ENCODE measurements around the gene ILDR2.
A peak's percentile ranks its signal among the peaks of the same experiment; 100 is the strongest.

The ILDR2 gene, protein sequence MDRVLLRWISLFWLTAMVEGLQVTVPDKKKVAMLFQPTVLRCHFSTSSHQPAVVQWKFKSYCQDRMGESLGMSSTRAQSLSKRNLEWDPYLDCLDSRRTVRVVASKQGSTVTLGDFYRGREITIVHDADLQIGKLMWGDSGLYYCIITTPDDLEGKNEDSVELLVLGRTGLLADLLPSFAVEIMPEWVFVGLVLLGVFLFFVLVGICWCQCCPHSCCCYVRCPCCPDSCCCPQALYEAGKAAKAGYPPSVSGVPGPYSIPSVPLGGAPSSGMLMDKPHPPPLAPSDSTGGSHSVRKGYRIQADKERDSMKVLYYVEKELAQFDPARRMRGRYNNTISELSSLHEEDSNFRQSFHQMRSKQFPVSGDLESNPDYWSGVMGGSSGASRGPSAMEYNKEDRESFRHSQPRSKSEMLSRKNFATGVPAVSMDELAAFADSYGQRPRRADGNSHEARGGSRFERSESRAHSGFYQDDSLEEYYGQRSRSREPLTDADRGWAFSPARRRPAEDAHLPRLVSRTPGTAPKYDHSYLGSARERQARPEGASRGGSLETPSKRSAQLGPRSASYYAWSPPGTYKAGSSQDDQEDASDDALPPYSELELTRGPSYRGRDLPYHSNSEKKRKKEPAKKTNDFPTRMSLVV

DNA sequence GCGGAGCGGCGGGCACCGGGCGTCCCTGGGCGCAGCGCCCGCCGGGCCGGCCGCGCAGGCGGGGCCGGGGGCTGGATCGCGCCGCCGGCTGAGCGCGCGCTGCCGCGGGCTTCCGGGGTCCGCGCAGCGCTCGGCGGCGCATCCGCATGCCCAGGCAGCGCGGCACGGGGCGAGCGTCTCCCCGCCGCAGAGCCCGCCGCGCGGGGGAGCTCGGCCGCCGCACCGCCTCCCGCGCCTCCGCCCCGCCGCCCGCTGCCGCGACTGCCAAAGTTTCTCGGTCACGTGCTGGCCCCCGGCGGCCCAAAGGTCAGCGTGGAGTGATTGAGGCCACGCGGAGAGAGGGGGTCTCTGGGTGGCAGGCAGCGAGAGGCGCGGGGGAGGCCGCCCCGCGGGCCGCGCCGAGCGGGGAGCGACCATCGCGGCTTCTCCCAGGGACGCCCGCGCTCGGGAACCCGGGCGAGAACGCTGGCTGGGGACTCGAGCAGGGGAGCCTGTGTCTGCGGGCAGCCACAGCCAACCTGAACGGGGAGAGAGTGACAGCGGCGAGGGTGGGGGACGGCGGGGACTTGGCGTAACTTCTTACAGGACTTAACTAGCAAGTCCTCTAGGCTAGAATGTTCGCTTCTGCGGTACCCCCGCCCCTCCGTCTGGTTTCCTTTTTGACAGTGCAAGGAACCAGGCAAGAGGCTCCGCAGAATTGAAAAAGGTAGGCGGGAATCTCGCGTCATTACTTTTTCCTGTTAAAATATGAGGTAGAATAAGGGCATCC lies at the start of gene ILDR2:
ILDR2 (minus strand) TSS at position 180 of the 769 bp plus-strand sequence. CDS start 272 bp downstream, outside the sequence.
- TF ChIP-seq, protein P1, sequence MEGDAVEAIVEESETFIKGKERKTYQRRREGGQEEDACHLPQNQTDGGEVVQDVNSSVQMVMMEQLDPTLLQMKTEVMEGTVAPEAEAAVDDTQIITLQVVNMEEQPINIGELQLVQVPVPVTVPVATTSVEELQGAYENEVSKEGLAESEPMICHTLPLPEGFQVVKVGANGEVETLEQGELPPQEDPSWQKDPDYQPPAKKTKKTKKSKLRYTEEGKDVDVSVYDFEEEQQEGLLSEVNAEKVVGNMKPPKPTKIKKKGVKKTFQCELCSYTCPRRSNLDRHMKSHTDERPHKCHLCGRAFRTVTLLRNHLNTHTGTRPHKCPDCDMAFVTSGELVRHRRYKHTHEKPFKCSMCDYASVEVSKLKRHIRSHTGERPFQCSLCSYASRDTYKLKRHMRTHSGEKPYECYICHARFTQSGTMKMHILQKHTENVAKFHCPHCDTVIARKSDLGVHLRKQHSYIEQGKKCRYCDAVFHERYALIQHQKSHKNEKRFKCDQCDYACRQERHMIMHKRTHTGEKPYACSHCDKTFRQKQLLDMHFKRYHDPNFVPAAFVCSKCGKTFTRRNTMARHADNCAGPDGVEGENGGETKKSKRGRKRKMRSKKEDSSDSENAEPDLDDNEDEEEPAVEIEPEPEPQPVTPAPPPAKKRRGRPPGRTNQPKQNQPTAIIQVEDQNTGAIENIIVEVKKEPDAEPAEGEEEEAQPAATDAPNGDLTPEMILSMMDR (IDR thresholded peaks at IDR 0.05; ENCODE audit: insufficient read depth, low read depth, low read length, missing control alignments): peak; percentile 11
- peak within 1 kb of the TSS; percentile 79 for H3K4me3 ChIP-seq (ENCODE audit: low read depth, low read length)
- DNase-seq (ENCODE audit: low read depth): peak; percentile 72

DNA sequence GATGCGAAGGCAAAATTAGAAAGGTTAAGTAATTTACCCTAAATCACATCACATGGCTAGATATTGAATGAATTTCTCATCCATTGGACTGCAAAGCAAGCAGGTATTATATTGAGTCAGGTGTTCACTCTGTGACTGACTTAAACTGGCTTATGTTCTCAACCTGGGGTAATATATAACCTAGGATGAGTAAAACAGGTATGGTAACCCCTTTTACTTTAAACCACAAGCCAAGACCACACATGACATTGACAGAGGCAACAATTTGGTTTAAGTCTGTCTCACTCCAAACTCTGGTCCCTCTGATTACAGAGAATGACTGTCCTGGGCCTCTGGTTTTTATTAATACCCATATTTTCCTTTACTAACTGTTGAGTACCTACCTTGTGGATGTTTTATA lies 47.0 kb upstream of the ILDR2 start:
- TF ChIP-seq, protein P1 (IDR thresholded peaks at IDR 0.05; ENCODE audit: insufficient read depth, low read depth, low read length, missing control alignments): no peak
- no peak overlapping the region for H3K4me3 ChIP-seq (ENCODE audit: low read depth, low read length)
- DNase-seq (ENCODE audit: low read depth): no peak

DNA sequence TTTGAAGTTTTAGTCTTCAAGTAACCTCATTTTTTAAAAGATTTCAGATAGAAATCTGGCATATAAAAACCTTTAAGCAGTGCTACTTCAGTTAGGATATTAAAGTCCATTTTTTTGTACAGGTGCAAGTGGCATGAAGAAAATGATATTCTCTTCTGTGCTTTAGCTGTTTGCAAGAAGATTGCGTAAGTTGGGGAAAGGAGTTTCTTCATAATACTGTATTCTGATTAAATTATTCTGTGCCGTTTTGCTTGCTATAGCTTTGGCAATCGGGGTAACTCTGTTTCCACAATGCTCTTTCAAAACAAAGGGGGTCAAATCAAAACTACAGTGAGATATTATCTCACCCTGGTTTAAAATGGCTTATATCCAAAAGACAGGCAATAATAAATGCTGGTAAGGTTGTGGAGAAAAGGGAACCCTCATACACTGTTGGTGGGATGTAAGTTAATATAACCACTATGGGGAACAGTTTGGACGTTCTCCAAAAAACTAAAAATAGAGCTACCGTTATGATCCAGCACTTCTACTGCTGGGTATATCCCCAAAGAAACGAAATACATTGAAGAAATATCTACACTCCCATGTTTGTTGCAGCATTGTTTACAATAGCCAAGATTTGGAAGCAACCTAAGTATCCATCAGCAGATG lies 40.9 kb upstream of the ILDR2 start:
- H3K4me3 ChIP-seq (ENCODE audit: low read depth, low read length): no peak overlapping the region
- TF ChIP-seq, protein P1 (IDR thresholded peaks at IDR 0.05; ENCODE audit: insufficient read depth, low read depth, low read length, missing control alignments): no peak
- no peak for DNase-seq (ENCODE audit: low read depth)

DNA sequence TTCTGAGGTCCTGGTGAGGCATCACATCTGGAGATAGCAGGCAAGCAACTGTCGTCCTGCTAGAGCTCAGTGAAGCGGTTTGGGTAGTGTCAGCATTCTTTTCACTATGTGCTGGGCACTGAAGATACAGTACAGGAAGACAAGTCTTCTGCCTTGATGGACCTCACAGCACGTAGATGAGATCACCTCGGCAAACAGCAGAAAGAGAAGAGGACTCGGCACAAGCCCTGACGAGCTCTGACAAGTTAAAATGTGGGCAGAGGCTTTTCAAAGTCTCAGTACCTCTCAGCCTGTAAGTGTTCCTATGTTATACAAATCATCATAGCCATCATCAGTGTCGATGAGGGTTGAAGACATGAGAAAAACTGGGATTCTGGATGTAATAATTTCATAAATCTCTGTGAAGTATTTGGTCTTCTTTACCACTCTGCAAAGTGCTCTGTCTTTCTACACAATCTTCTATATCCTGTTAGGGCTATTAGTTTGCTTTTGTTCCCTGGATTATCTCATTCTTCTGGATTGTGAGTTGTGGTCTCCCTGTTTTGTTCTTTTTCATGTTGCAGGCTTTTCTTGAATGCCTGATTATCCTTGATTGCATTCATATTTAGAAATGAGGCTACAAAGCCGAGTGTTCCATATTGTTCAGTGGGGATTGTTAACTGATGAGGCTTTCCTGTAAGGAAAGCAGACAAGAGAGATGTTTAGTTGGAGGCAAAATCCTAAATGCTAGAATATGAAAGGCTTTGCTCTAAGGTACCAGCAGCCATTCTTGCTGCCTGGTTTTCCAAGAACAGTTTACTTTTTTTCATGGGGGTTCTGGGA lies 38.0 kb upstream of the ILDR2 start:
- TF ChIP-seq, protein P1 (IDR thresholded peaks at IDR 0.05; ENCODE audit: insufficient read depth, low read depth, low read length, missing control alignments): no peak
- no peak overlapping the region for H3K4me3 ChIP-seq (ENCODE audit: low read depth, low read length)
- DNase-seq (ENCODE audit: low read depth): no peak

DNA sequence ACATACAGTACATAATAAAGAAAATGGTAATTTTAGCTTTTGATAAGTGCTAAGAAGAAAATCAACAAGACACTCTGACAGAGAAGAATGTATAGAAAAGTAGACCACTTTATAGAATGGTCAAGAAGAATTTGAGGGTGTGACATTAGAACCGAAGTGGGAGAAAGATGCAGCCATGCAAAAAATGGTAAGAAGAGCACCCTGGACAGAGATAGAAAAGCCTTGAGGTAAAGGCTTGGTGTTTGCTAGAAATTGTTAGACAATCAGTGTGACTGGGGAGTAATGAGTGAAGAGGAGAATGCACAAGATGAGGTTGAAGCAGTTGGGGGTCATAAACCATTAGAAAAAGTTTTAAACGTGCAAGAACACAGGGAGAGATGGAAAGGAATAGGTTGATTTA lies 37.2 kb upstream of the ILDR2 start:
- no peak overlapping the region for H3K4me3 ChIP-seq (ENCODE audit: low read depth, low read length)
- TF ChIP-seq, protein P1 (IDR thresholded peaks at IDR 0.05; ENCODE audit: insufficient read depth, low read depth, low read length, missing control alignments): no peak

More for the DNA sequence above, 37.2 kb upstream of the ILDR2 start:
- DNase-seq (ENCODE audit: low read depth): no peak

Data from GM12865 (cell line).